Activated T-cell treated with anti-CD3 and anti-CD28 coated beads for 4 hours (primary cell): ENCODE results near the gene LARGE1.
"Not testable (repeated sequence)": the region's sequence is repeated elsewhere in the genome, so short reads cannot be mapped to it uniquely, and the experiment has no call there.

Experiments
- DNase-seq: peaks from one replicate; pipeline ENCODE4 v3.0.0-alpha.2; 2020

The LARGE1 gene

GRCh38 chr22:33461698-33462434, 458.4 kb downstream of the LARGE1 start:
- no peak for DNase-seq

GRCh38 chr22:33461245-33461644, 459.0 kb downstream of the LARGE1 start:
- not testable (repeated sequence) for DNase-seq

- no peak for DNase-seq
Observed at GRCh38 chr22:33459137-33459536, 461.1 kb downstream of the LARGE1 start.

- DNase-seq, result no peak
Observed at GRCh38 chr22:33456511-33456910, 463.8 kb downstream of the LARGE1 start.

GRCh38 chr22:33455036-33455435, 465.2 kb downstream of the LARGE1 start:
- no peak for DNase-seq

GRCh38 chr22:33451866-33452469, 468.3 kb downstream of the LARGE1 start:
- DNase-seq, result no peak

DNA sequence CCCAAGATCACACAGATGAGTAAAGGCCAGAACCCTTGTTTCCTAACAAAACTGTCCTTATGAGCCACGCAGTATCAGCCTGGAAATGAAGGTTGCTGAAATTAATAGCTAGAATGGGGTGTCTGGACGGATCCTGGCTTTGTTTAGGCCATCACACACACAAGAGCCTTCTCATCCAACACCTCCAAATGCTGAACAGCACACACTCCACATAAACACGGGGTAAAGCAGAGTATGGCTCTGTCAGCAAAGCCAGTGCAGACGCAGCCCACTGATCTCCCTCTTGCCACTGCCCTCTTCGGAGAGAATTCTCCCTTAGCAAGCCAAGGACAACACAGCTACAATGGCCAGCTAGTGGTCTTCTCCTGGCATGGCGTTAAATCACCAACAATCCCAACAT, 469.5 kb downstream of the LARGE1 start:
- DNase-seq, result no peak

- DNase-seq, result no peak
Observed at GRCh38 chr22:33447733-33448132, 472.5 kb downstream of the LARGE1 start.

DNA sequence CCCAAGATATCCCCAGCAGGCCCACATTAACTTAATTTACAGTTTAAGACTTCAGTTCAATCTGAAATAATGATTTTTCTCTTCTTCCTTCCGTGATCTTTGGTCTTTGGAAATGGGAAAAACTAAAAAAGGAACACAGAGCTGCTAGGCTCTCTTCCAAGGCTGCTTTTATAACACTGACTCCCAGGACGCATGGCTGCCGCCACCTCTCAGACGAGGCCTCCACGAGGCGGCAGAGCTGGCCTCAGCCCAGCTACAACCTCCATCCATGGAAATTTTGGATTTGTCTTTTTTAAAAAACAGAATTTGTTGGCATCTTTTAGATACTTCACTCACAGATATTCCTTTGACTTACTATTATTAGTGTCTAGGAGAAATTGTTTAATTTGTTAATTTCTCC, 476.6 kb downstream of the LARGE1 start:
- DNase-seq, result no peak

DNA sequence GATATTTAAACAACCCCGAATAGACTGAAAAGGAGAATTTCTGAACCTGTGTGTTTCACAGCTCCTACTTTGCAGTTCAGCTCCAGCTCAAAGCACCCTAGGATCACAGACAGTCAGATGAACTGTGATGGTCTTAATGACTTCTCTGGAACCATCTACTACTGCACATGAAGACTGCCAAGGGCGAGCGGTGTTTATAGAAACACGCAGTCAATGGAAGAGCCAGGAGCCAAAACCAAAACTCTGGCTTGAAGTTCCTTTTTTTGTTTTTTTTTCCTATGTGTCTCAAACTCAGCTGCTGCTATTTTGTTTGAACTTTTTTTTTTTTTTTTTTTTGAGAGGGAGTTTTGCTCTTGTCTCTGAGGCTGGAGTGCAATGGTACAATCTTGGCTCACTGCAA, 479.5 kb downstream of the LARGE1 start:
- no peak for DNase-seq

GRCh38 chr22:33438273-33438672, 482.0 kb downstream of the LARGE1 start:
- no peak for DNase-seq

- DNase-seq, result no peak
Observed at GRCh38 chr22:33431300-33431699, 489.0 kb downstream of the LARGE1 start.

GRCh38 chr22:33429281-33429680, 491.0 kb downstream of the LARGE1 start:
- DNase-seq, result no peak

GRCh38 chr22:33427461-33427860, 492.8 kb downstream of the LARGE1 start:
- DNase-seq, result no peak

DNA sequence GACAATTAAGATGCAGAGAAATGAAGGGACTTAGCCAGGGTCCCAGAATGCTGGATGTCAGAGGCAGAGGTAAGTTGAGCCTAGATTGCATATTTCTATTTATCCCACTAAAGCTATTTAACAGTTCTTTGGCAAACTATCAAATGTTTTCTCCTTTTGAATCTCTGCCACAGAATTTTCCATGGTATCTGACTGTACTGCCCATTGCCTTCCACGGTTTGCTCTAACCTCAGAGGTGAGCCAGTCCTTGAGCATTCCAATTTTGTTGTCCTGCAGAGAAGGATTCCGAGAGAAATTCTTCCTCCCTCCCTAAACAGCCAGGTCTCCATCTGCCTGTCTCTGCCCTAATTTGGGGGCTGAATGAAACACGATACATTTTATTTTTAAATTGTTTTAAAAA, 493.8 kb downstream of the LARGE1 start:
- DNase-seq, result no peak

GRCh38 chr22:33421859-33422258, 498.4 kb downstream of the LARGE1 start:
- no peak for DNase-seq

- no peak for DNase-seq
Observed at GRCh38 chr22:33418484-33418883, 501.8 kb downstream of the LARGE1 start.

- no peak for DNase-seq
Observed at GRCh38 chr22:33415401-33415800, 504.9 kb downstream of the LARGE1 start.

GRCh38 chr22:33409079-33409478, 511.2 kb downstream of the LARGE1 start:
- no peak for DNase-seq

DNA sequence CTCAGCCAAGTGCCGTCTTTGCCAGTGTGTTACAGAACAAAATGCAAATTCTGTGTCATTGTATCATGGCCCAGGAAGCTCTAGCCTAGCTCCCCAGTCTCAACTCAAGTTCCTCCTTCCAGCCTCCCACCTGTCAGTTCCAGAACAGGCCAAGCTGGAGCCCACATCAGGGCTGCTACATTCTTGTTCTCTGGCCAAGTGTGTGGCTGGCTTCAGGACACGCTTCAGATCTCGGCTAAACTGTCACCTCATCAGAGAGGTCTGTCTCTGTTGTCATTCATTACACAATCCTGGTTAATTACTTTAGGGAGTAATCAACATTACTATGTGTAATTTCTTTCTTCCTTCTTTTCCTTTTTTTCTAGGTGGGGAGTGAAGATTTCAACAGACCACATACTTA, 515.1 kb downstream of the LARGE1 start:
- no peak for DNase-seq

- DNase-seq, result no peak
Observed at GRCh38 chr22:33404723-33405122, 515.6 kb downstream of the LARGE1 start.

- no peak for DNase-seq
Observed at GRCh38 chr22:33402325-33402724, 518.0 kb downstream of the LARGE1 start.

- DNase-seq, result no peak
Observed at GRCh38 chr22:33401291-33401690, 519.0 kb downstream of the LARGE1 start.

DNA sequence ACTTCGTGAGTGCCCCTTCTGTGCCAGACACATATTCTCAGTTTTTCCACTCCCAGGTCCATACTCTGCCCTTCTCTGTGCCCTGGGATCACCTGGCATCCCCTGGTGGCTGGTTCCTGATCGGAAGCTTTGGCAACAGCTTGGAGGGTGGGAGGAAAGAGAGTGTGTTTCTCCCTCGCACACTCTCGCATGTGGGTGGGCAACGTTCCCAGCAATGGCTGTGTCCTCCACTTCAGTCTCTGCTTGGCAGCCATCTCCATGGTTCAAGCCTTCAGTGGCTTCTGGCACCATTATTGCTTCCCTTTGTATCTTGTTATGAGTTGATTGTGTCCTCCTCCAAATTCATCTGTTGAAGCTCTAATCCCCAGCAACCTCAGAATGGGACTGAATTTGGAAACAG, 519.4 kb downstream of the LARGE1 start:
- no peak for DNase-seq
